ENCODE measurements around the gene RAP1A.
"Not testable (repeated sequence)": the region's sequence is repeated elsewhere in the genome, so short reads cannot be mapped to it uniquely, and the experiment has no call there.

RAP1A gene

DNA sequence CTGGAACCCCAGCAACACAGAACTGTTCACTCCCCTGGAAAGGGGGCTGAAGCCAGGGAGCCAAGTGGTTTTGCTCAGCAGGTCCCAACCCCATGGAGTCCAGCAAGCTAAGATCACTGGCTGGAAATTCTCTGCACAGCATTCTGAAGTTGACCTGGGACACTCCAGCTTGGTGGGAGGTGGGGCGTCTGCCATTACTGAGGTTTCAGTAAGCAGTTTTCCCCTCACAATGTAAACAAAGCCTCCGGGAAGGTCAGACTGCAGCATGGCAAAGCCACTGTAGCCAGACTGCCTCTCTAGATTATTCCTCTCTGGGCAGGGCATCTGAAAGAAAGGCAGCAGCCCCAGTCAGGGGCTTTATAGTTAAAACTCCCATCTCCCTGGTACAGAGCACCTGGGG lies 60.0 kb downstream of the RAP1A start:
- no peak for DNase-seq (ENCODE audit: low read depth)
- H3K4me3 ChIP-seq (ENCODE audit: low read length) = no peak overlapping the region
- no peak for TF ChIP-seq CTCF (conservative IDR thresholded peaks at IDR 0.05; ENCODE audit: low read depth, low read length)

GRCh38 chr1:111680212-111680800 lies 60.7 kb downstream of the RAP1A start:
- DNase-seq (ENCODE audit: low read depth); H3K4me3 ChIP-seq (ENCODE audit: low read length): not testable (repeated sequence)

DNA sequence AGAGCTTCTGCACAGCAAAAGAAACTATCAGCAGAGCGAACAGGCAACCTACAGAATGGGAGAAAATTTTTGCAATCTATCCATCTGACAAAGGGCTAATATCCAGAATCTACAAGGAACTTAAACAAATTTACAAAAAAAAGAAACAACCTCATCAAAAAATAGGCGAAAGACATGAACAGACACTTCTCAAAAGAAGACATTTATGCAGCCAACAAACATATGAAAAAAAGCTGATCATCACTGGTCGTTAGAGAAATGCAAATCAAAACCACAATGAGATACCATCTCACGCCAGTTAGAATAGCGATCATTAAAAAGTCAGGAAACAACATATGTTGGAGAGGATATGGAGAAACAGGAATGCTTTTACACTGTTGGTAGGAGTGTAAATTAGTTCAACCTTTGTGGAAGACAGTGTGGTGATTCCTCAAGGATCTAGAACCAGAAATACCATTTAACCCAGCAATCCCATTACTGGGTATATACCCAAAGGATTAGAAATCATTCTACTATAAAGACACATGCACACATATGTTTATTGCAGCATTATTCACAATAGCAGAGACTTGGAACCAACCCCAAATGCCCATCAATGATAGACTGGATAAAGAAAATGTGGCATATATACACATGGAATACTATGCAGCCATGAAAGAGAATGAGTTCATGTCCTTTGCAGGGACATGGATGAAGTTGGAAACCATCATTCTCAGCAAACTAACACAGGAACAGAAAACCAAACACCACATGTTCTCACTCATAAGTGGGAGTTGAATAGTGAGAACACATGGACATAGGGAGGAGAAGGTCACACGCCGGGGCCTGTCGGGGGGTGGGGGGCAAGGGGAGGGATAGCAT lies 65.9 kb downstream of the RAP1A start:
- DNase-seq (ENCODE audit: low read depth) = not testable (repeated sequence)

DNA sequence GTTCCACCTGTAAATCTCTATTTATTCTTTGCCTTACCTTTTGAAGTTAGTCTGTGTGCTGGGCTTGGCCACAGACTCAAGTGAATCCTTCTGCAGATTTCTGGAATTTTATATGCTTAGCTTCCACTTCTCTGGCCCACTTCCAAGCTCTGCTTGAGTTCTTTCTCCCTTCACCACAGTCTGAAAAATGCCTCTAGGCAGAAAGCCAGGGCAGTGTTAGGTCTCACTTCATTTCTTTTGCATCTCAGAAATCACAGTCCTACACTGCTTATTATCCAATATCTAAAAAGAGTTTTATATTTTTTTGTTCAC lies 70.7 kb downstream of the RAP1A start:
- H3K4me3 ChIP-seq (ENCODE audit: low read length) = no peak overlapping the region
- no peak for TF ChIP-seq CTCF (conservative IDR thresholded peaks at IDR 0.05; ENCODE audit: low read depth, low read length)

More for the DNA sequence above, 65.9 kb downstream of the RAP1A start:
- not testable (repeated sequence) for H3K4me3 ChIP-seq (ENCODE audit: low read length)

DNA sequence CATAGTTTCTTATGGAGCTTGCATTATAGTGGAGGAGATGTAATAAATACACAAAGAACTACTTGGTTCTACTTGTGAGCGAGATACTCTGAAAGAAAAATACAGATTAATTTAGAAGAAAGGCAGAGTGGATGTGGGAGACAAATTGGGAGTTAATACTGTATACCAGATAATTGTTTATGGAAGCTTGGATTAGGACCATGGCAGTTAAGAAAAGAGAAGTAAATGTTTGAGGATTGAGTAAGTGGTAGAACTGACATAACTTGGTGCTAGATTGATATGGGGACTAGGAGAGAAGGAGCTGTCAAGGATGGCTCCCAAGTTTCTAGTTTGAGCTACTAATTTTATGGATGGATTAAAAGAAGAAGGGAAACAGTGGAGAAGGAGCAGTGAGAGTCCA lies 72.3 kb downstream of the RAP1A start:
- TF ChIP-seq CTCF (conservative IDR thresholded peaks at IDR 0.05; ENCODE audit: low read depth, low read length) = no peak
- H3K4me3 ChIP-seq (ENCODE audit: low read length) = no peak overlapping the region
- no peak for DNase-seq (ENCODE audit: low read depth)

More for the DNA sequence above, 70.7 kb downstream of the RAP1A start:
- peak; percentile 79 for DNase-seq (ENCODE audit: low read depth)

DNA sequence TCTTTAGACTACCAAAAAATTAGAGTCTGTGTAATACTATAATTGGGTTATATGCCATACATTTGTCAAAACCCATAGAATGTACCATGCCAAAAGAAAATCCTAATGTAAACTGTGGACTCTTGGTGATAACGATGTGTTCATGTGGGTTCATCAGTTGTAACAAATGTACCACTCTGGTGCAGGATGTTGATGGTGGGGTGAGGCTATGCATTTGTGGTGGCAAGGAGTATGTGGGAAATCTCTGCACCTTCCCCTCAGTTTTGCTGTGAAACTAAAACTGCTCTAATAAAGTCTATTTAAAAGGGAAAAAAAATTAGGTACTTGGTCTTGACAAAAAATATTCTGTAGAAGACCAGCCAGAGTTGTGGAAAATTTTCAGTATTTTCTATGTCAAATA lies 76.2 kb downstream of the RAP1A start:
- DNase-seq (ENCODE audit: low read depth) = no peak
- no peak for TF ChIP-seq CTCF (conservative IDR thresholded peaks at IDR 0.05; ENCODE audit: low read depth, low read length)
- no peak overlapping the region for H3K4me3 ChIP-seq (ENCODE audit: low read length)

DNA sequence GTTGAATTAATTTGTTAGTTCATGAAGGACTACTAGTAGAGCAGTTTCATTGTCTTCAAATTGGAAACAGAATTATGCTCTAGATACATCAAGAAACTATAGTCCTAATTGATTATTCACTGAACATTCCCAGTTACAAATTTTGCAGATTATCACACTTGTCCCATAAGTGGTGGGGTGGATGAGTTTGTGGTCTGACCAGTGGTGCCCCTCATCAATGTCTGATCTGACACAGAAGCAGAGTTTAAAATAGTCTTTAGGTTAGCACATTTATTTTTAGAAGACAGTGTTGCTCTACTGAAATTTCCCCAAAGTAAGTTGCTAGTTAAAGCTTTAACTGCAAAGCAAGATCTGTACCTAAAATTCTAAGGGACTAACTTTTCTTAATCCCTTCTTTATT lies 76.7 kb downstream of the RAP1A start:
- no peak overlapping the region for H3K4me3 ChIP-seq (ENCODE audit: low read length)
- DNase-seq (ENCODE audit: low read depth) = no peak
- TF ChIP-seq CTCF (conservative IDR thresholded peaks at IDR 0.05; ENCODE audit: low read depth, low read length) = no peak

DNA sequence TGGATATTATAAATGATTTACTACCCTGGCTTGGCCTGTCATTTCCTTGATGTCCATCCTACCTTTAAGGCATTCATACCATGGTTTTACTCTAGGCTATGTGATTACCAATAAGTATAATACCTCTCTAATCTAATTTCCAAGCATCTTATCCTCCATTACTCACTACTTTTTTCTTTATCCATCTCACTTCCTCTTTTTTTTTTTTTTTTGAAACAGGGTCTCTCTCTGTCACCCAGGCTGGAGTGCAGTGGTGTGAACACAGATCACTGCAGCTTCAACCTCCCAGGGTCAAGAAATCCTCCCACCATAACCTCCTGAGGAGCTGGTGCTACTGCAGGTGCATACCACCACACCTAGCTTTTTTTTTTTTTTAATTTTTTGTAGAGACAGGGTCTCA lies 79.7 kb downstream of the RAP1A start:
- no peak for DNase-seq (ENCODE audit: low read depth)
- TF ChIP-seq CTCF (conservative IDR thresholded peaks at IDR 0.05; ENCODE audit: low read depth, low read length) = no peak
- H3K4me3 ChIP-seq (ENCODE audit: low read length) = no peak overlapping the region
